ENCODE results near the gene RBBP8NL.
A peak's percentile ranks its signal among the peaks of the same experiment; 100 is the strongest.

Gene RBBP8NL

GRCh38 chr20:62382306-62383198 is 44.8 kb downstream of the RBBP8NL start:
- TF ChIP-seq CTCF (IDR thresholded peaks at IDR 0.05; ENCODE audit: extremely low read depth, insufficient read depth, missing control alignments) = peak; percentile 98
- in situ Hi-C loops (cut with MboI; ENCODE audit: low pct_unique_long_range_greater_than_20kb, low sequenced_read_pairs, unreplicated experiment) = loop anchor here (5.0 kb wide), 1 partner anchor 75 kb away; no protein-coding TSS in a partner anchor
- peak; percentile 86 for DNase-seq (ENCODE audit: low spot score)

- in situ Hi-C loops (cut with MboI; ENCODE audit: low pct_unique_long_range_greater_than_20kb, low sequenced_read_pairs, unreplicated experiment) = loop anchor here (5.0 kb wide), 1 partner anchor 75 kb away; no protein-coding TSS in a partner anchor
- no peak for DNase-seq (ENCODE audit: low spot score)
- TF ChIP-seq CTCF (IDR thresholded peaks at IDR 0.05; ENCODE audit: extremely low read depth, insufficient read depth, missing control alignments) = no peak
Measured at GRCh38 chr20:62381842-62382241, 45.5 kb downstream of the RBBP8NL start.

GRCh38 chr20:62381202-62381797 is 46.0 kb downstream of the RBBP8NL start:
- no peak for TF ChIP-seq CTCF (IDR thresholded peaks at IDR 0.05; ENCODE audit: extremely low read depth, insufficient read depth, missing control alignments)
- in situ Hi-C loops (cut with MboI; ENCODE audit: low pct_unique_long_range_greater_than_20kb, low sequenced_read_pairs, unreplicated experiment) = loop anchor here (5.0 kb wide), 1 partner anchor 74 kb away; no protein-coding TSS in a partner anchor
- DNase-seq (ENCODE audit: low spot score) = no peak

- in situ Hi-C loops (cut with MboI; ENCODE audit: low pct_unique_long_range_greater_than_20kb, low sequenced_read_pairs, unreplicated experiment) = no loop called here
- DNase-seq (ENCODE audit: low spot score) = no peak
- no peak for TF ChIP-seq CTCF (IDR thresholded peaks at IDR 0.05; ENCODE audit: extremely low read depth, insufficient read depth, missing control alignments)
Measured at GRCh38 chr20:62378215-62378614, 49.1 kb downstream of the RBBP8NL start.

GRCh38 chr20:62377615-62378178 is 49.6 kb downstream of the RBBP8NL start:
- in situ Hi-C loops (cut with MboI; ENCODE audit: low pct_unique_long_range_greater_than_20kb, low sequenced_read_pairs, unreplicated experiment) = no loop called here
- no peak for DNase-seq (ENCODE audit: low spot score)
- TF ChIP-seq CTCF (IDR thresholded peaks at IDR 0.05; ENCODE audit: extremely low read depth, insufficient read depth, missing control alignments) = no peak

GRCh38 chr20:62377064-62377461 is 50.3 kb downstream of the RBBP8NL start:
- TF ChIP-seq CTCF (IDR thresholded peaks at IDR 0.05; ENCODE audit: extremely low read depth, insufficient read depth, missing control alignments) = no peak
- in situ Hi-C loops (cut with MboI; ENCODE audit: low pct_unique_long_range_greater_than_20kb, low sequenced_read_pairs, unreplicated experiment) = no loop called here
- no peak for DNase-seq (ENCODE audit: low spot score)
